Measurements from ENCODE around the gene RXFP4. TPM values are rescaled to one million over a fixed set of nuclear protein-coding genes. Genes with fewer than 3 reads are reported as not detected.

RXFP4 gene
- total and polyA plus RNA-seq, 2 of the 13 experiments (the other 11 are each of a cell fraction or from before 2014, with no cell fraction given): 0.38 to 1.4 TPM

DNA sequence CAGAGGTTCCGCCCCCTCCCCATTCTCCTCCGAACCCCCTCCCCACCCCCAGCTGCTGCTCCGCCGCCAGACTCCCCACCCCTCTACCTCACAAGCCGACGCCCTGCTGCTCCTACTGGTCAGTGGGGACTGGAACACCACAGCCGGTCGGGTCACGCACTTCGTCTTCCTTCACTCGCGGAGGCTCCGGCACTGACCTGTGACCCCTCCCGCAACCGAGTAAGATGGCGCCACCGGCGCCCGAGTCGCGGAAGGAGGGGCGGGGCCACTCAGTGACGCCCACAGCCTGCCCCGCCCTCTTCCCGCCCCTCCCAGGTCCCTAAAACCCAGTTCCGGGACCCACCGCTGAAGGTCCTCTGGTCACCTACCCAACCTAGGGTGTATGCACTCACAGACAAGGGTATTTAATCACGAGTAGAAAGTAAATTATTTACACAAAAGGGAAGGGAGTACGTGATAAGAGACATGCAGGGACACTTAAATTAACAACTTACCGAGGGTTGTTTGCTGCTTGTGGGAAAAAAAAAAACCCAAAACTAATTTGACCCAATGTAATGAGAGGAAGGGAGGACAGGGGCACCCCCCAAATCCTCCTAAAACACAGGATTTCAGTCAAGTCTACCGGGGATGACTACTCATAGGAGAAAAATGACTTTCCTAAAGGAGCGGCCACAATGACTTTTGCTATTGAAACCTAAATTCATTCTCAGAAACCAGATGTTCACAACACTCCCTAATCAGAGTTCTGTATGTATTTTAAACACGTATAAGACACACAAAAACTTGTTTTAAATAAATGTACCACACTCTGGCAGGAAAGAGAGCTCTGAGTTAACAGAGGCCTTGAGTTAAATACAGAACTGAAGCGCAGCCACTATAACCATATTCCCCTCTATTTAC lies 30.0 kb upstream of the RXFP4 start, which contains the start of gene RIT1 (continued):
- TF ChIP-seq, protein P1, sequence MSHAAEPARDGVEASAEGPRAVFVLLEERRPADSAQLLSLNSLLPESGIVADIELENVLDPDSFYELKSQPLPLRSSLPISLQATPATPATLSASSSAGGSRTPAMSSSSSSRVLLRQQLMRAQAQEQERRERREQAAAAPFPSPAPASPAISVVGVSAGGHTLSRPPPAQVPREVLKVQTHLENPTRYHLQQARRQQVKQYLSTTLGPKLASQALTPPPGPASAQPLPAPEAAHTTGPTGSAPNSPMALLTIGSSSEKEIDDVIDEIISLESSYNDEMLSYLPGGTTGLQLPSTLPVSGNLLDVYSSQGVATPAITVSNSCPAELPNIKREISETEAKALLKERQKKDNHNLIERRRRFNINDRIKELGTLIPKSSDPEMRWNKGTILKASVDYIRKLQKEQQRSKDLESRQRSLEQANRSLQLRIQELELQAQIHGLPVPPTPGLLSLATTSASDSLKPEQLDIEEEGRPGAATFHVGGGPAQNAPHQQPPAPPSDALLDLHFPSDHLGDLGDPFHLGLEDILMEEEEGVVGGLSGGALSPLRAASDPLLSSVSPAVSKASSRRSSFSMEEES (CRISPR knock-in tag; IDR thresholded peaks at IDR 0.05): peak; percentile 42; the same call in 1 of the 2 replicates
- TF ChIP-seq ZMYM4 (CRISPR knock-in tag; IDR thresholded peaks at IDR 0.05) (peak; percentile 47), HINFP (CRISPR knock-in tag; IDR thresholded peaks at IDR 0.05; ENCODE audit: low read depth) (0 out of 2 replicates have a peak, but pooled peaks have one; percentile 18), ZNF761 (CRISPR knock-in tag; conservative IDR thresholded peaks at IDR 0.05) (no peak), POLR2AphosphoS5 (IDR thresholded peaks at IDR 0.05; ENCODE audit: low read depth, low read length) (peak; percentile 74), PAXIP1 (CRISPR knock-in tag; conservative IDR thresholded peaks at IDR 0.05) (peak; percentile 43; the same call in 1 of the 2 replicates), GMEB1 (CRISPR knock-in tag; IDR thresholded peaks at IDR 0.05; ENCODE audit: borderline replicate concordance) (peak; percentile 36; the same call in 1 of the 2 replicates), CBFB (CRISPR knock-in tag; IDR thresholded peaks at IDR 0.05) (no peak), HDAC1 (CRISPR knock-in tag; IDR thresholded peaks at IDR 0.05) (peak; percentile 42; the same call in 1 of the 2 replicates), THAP11 (CRISPR knock-in tag; IDR thresholded peaks at IDR 0.05) (peak; percentile 55), ZNF639 (CRISPR knock-in tag; conservative IDR thresholded peaks at IDR 0.05) (peak; percentile 65; the same call in 1 of the 2 replicates), RBM22 (optimal IDR thresholded peaks at IDR 0.05; ENCODE audit: low read length) (peak; percentile 59), CBX5 (CRISPR knock-in tag; IDR thresholded peaks at IDR 0.05; ENCODE audit: borderline replicate concordance) (peak; percentile 28; the same call in 1 of the 2 replicates)

Data from HepG2 (cell line).